ENCODE data around the gene C20orf144. TPM values are rescaled to one million over a fixed set of nuclear protein-coding genes. Genes with fewer than 3 reads are reported as not detected.
"Not testable (repeated sequence)": the region's sequence is repeated elsewhere in the genome, so short reads cannot be mapped to it uniquely, and the experiment has no call there.

The C20orf144 gene
- total and polyA plus RNA-seq, 8 donors = 0.09 to 0.15 (median 0.12) TPM; not detected in 2

DNA sequence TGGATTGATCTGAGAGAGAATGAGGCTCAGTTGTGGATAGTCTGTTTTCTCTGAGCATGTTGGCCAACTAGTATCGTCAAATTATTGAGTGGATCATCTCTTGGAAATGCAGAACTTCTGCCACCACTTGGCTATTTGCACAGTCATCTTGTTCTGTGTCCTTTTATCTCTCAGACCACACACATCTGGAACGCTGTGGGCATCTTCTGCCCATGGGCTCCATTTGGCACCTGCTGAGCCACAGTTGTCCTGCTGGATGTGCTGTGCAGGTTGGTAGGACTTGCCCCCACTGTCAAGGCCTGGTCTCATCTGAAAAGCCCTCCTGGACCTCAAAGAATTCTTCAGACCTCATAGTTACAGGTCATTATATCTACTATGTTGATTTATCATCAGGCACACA is 16.7 kb upstream of the C20orf144 start:
- Histone ChIP-seq H3K4me3 (no peak overlapping the region), H3K27me3 (no peaks in the 10 kb centered on the region), H3K9me3 (no peaks in the 10 kb centered on the region), H3K27ac (no peak overlapping the region), H3K36me3 (peaks cover 0 to 29% (median 9%) of the 10 kb centered on the region in 3 donors), H3K4me1 (peaks cover 11 to 14% (median 13%) of the 10 kb centered on the region in 3 donors)
- WGBS, 2 donors = 86 to 97% methylated on average over 2 of the region's 2 CpGs
- intact Hi-C loops (cut with DNase I) = no loop called here
- FAIRE-seq = no peak
- no peak for ATAC-seq
- TF ChIP-seq, protein P1, sequence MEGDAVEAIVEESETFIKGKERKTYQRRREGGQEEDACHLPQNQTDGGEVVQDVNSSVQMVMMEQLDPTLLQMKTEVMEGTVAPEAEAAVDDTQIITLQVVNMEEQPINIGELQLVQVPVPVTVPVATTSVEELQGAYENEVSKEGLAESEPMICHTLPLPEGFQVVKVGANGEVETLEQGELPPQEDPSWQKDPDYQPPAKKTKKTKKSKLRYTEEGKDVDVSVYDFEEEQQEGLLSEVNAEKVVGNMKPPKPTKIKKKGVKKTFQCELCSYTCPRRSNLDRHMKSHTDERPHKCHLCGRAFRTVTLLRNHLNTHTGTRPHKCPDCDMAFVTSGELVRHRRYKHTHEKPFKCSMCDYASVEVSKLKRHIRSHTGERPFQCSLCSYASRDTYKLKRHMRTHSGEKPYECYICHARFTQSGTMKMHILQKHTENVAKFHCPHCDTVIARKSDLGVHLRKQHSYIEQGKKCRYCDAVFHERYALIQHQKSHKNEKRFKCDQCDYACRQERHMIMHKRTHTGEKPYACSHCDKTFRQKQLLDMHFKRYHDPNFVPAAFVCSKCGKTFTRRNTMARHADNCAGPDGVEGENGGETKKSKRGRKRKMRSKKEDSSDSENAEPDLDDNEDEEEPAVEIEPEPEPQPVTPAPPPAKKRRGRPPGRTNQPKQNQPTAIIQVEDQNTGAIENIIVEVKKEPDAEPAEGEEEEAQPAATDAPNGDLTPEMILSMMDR (IDR thresholded peaks at IDR 0.05) = no peak
- peak in 1 of 6 donors; percentile 2 for DNase-seq

GRCh38 chr20:33646191-33646590 is 15.9 kb upstream of the C20orf144 start:
- WGBS, 2 donors = 89 to 92% methylated on average over 5 of the region's 5 CpGs
- intact Hi-C loops (cut with DNase I) = no loop called here
- TF ChIP-seq, protein P1 (IDR thresholded peaks at IDR 0.05) = no peak
- H3K27me3 ChIP-seq = no peaks in the 10 kb centered on the region
- no peaks in the 10 kb centered on the region for H3K9me3 ChIP-seq
- FAIRE-seq (no peak), ATAC-seq (no peak), DNase-seq (no peak)
- no peak overlapping the region for H3K27ac ChIP-seq
- H3K4me3 ChIP-seq = no peak overlapping the region
- peaks cover 11 to 14% (median 13%) of the 10 kb centered on the region in 3 donors for H3K4me1 ChIP-seq
- H3K36me3 ChIP-seq = peaks cover 0 to 21% (median 6%) of the 10 kb centered on the region in 3 donors

DNA sequence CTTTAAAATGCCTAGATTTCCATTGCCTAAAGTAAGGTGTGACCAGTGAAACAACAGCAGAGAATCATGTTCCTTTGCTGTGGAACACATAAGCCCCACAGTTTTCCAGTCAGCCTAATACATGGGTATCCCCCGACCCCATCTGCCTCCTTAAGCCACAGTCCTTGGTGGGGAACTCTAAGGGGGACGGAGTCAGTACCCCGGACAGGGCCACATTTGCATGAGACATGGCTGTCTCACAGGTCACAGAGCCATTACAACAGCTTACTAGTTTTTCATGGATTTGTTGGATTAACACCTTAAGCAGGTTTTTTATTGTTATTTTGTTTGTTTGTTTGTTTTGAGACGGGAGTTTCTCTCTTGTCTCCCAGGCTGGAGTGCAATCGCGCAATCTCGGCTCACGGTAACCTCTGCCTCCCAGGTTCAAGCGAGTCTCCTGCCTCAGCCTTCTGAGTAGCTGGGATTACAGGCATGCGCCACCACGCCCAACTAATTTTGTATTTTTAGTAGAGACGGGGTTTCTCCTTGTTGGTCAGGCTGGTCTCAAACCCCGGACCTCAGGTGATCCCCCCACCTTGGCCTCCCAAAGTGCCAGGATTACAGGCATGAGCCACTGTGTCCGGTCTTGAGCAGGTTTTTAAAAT is 15.0 kb upstream of the C20orf144 start:
- Histone ChIP-seq H3K27ac (peak overlapping the region; percentile 33 to 60 (median 44)), H3K4me3 (peak overlapping the region in 1 of 4 donors; percentile 25), H3K36me3 (peaks cover 0 to 18% (median 6%) of the 10 kb centered on the region in 3 donors), H3K4me1 (peaks cover 11 to 14% (median 13%) of the 10 kb centered on the region in 3 donors)
- H3K9me3 ChIP-seq; DNase-seq; H3K27me3 ChIP-seq; intact Hi-C loops (cut with DNase I); FAIRE-seq: not testable (repeated sequence)
- peak in 3 of 4 donors; percentile 17 to 27 (median 24) for ATAC-seq
- 42 to 45% methylated on average over 14 of the region's 14 CpGs for WGBS, 2 donors

- TF ChIP-seq, protein P1 (IDR thresholded peaks at IDR 0.05) = no peak
- Histone ChIP-seq H3K4me3 (peak overlapping the region in 1 of 4 donors; percentile 25), H3K9me3 (no peaks in the 10 kb centered on the region), H3K27me3 (no peaks in the 10 kb centered on the region), H3K36me3 (peaks cover 0 to 18% (median 6%) of the 10 kb centered on the region in 3 donors), H3K4me1 (peaks cover 13 to 16% (median 15%) of the 10 kb centered on the region in 3 donors), H3K27ac (peak overlapping the region; percentile 33 to 60 (median 44))
- DNase-seq (peak in 2 of 6 donors; percentile 35 to 45), ATAC-seq (peak; percentile 76 to 85 (median 83)), FAIRE-seq (no peak)
- WGBS, 2 donors = 37 to 46% methylated on average over 11 of the region's 11 CpGs
- intact Hi-C loops (cut with DNase I) = no loop called here
Measured at GRCh38 chr20:33647603-33648395, 14.3 kb upstream of the C20orf144 start.

DNA sequence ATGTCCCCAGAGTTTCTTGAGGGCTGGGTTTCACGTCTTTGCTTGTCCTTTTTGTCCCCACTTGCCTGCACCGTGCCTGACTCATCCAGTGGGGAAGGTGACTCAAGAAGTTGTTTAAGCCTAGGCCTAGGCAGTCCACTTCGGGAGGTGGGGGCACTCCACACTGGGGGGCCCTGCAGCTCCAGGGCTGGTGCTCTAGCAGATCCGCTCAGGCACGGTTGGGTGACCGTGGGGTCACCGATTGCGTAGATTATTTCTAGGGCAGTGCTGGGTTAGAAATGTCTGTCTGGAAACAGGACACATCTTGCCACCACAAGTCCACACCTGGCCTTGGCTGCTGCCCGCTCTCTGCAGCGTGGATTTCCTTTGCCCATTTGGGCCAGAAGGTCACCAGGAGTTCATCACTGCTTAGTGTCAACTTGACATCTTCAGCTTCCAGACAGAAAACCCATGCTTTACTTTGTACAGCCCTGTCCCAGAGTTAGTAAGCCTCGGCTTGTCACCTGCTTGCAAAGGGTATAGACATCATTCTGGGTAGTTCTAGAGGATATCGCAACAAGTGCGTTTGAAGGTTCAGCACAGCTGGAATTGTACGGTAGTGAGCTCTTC is 13.6 kb upstream of the C20orf144 start:
- TF ChIP-seq, protein P1 (IDR thresholded peaks at IDR 0.05) = no peak
- no peaks in the 10 kb centered on the region for H3K27me3 ChIP-seq
- H3K4me3 ChIP-seq = no peak overlapping the region
- no peaks in the 10 kb centered on the region for H3K9me3 ChIP-seq
- 85 to 92% methylated on average over 14 of the region's 14 CpGs for WGBS, 2 donors
- H3K27ac ChIP-seq = peak overlapping the region in 2 of 4 donors; percentile 50 to 60
- ATAC-seq (peak in 1 of 4 donors; percentile 17), DNase-seq (peak in 2 of 6 donors; percentile 18 to 43), FAIRE-seq (no peak)
- intact Hi-C loops (cut with DNase I) = no loop called here
- H3K4me1 ChIP-seq = peaks cover 18 to 23% (median 22%) of the 10 kb centered on the region in 3 donors
- H3K36me3 ChIP-seq = peaks cover 0 to 18% (median 6%) of the 10 kb centered on the region in 3 donors
